Smooth muscle cell (in vitro differentiated cells): ENCODE measurements around the gene CCDC32. TPM values are rescaled to one million over a fixed set of nuclear protein-coding genes. Genes with fewer than 3 reads are reported as not detected.
A peak's percentile ranks its signal among the peaks of the same experiment; 100 is the strongest.

ENCODE experiments used
- DNase-seq: peaks from one replicate; lab custom pipeline; 2025; ENCODE audit not compliant: unreplicated experiment; lab: John Stamatoyannopoulos, UW
- H2AFZ ChIP-seq: fragments of 200-600 bp; sonication (generic); 2 replicates; pipeline ENCODE4 v1.6.0; 2016; ENCODE audit warnings: antibody characterized with exemption, low read depth, mild to moderate bottlenecking
- H3F3A ChIP-seq: fragments of 200-600 bp; sonication (generic); 2 replicates; pipeline ENCODE4 v1.6.0; 2017; ENCODE audit warnings: antibody characterized with exemption, low read depth
- H3K27ac ChIP-seq: fragments of 200-600 bp; sonication (generic); 2 replicates; pipeline ENCODE4 v1.5.1; 2016; ENCODE audit warnings: low read depth, mild to moderate bottlenecking
- H3K27me3 ChIP-seq: fragments of 200-600 bp; sonication (generic); 2 replicates; pipeline ENCODE4 v1.6.1; 2016; ENCODE audit warnings: low read depth, mild to moderate bottlenecking
- H3K36me3 ChIP-seq: fragments of 200-600 bp; sonication (generic); 2 replicates; pipeline ENCODE4 v1.5.1; 2016; ENCODE audit warnings: low read depth
- H3K4me1 ChIP-seq: fragments of 200-600 bp; sonication (generic); 2 replicates; pipeline ENCODE4 v1.5.1; 2016; ENCODE audit warnings: low read depth
- H3K4me2 ChIP-seq: fragments of 200-600 bp; sonication (generic); 2 replicates; pipeline ENCODE4 v1.6.0; 2016; ENCODE audit warnings: mild to moderate bottlenecking
- H3K4me3 ChIP-seq: fragments of 200-600 bp; sonication (generic); 2 replicates; pipeline ENCODE4 v1.5.1; 2016; ENCODE audit warnings: mild to moderate bottlenecking
- H3K79me2 ChIP-seq: fragments of 200-600 bp; sonication (generic); 2 replicates; pipeline ENCODE4 v1.6.0; 2016; ENCODE audit warnings: low read depth, mild to moderate bottlenecking
- H3K9ac ChIP-seq: fragments of 200-600 bp; sonication (generic); 2 replicates; pipeline ENCODE4 v1.6.0; 2016; ENCODE audit warnings: low read depth
- H3K9me3 ChIP-seq: fragments of 200-600 bp; sonication (generic); replicated peaks from 2 replicates; pipeline ENCODE4 v1.5.1; 2016; ENCODE audit warnings: low read depth
- H4K20me1 ChIP-seq: fragments of 200-600 bp; sonication (generic); 2 replicates; pipeline ENCODE4 v1.6.0; 2016; ENCODE audit warnings: low read depth
- CTCF ChIP-seq: fragments of 200-600 bp; sonication (generic); IDR thresholded peaks from 2 replicates; pipeline ENCODE4 v1.5.1; 2017; ENCODE audit warnings: borderline replicate concordance, mild to moderate bottlenecking, antibody characterized with exemption; ENCODE audit not compliant: insufficient read depth, poor library complexity, severe bottlenecking
- WGBS: methylation state at CpG from one replicate; pipeline ENCODE4 v1.1.7; 2016; ENCODE audit warnings: low lambda C conversion rate; 5-methylcytosine and 5-hydroxymethylcytosine counted together
- polyA plus RNA-seq: library from polyadenylated mRNA; unstranded; fragments of >200 nt; fragmentation: Nextera tagmentation; extraction: Ambion mirVana; gene quantifications from 2 replicates; pipeline ENCODE4 v1.2.1, GENCODE V29; 2016
- total RNA-seq: library from RNA; depleted of rRNA; stranded (reverse); fragments of >200 nt; gene quantifications from 2 replicates; pipeline ENCODE4 v1.2.3, GENCODE V29; 2014

Gene CCDC32
- total and polyA plus RNA-seq, 2 experiments from 2014 or later = 16.2 to 20.6 TPM

- no peak for TF ChIP-seq CTCF
- no peak overlapping the region for H3K27ac ChIP-seq
- H3K79me2 ChIP-seq = no peaks in the 10 kb centered on the region
- no peak overlapping the region for H2AFZ ChIP-seq
- H4K20me1 ChIP-seq = no peaks in the 10 kb centered on the region
- H3K4me3 ChIP-seq = no peak overlapping the region
- no peaks in the 10 kb centered on the region for H3K9me3 ChIP-seq
- no peaks in the 10 kb centered on the region for H3K27me3 ChIP-seq
- no peak overlapping the region for H3K4me2 ChIP-seq
- no peaks in the 10 kb centered on the region for H3F3A ChIP-seq
- no peak overlapping the region for H3K9ac ChIP-seq
- no peaks in the 10 kb centered on the region for H3K36me3 ChIP-seq
- H3K4me1 ChIP-seq = no peaks in the 10 kb centered on the region
- DNase-seq = no peak
These were observed 41.2 kb downstream of the CCDC32 start for GRCh38 chr15:40523611-40524010.

- no peak overlapping the region for H3K4me2 ChIP-seq
- H2AFZ ChIP-seq = no peak overlapping the region
- no peak overlapping the region for H3K27ac ChIP-seq
- DNase-seq = no peak
- no peak overlapping the region for H3K9ac ChIP-seq
- H3K9me3 ChIP-seq = no peaks in the 10 kb centered on the region
- H3K79me2 ChIP-seq = no peaks in the 10 kb centered on the region
- no peaks in the 10 kb centered on the region for H3K27me3 ChIP-seq
- no peak overlapping the region for H3K4me3 ChIP-seq
- no peaks in the 10 kb centered on the region for H3K36me3 ChIP-seq
- H3K4me1 ChIP-seq = no peaks in the 10 kb centered on the region
- no peak for TF ChIP-seq CTCF
- 95% methylated on average over 2 of the region's 2 CpGs for WGBS
- H4K20me1 ChIP-seq = no peaks in the 10 kb centered on the region
- H3F3A ChIP-seq = no peaks in the 10 kb centered on the region
These were observed 48.5 kb downstream of the CCDC32 start for GRCh38 chr15:40516322-40516721.

GRCh38 chr15:40513609-40514008 is 51.2 kb downstream of the CCDC32 start:
- H3K27ac ChIP-seq = no peak overlapping the region
- DNase-seq = no peak
- H3F3A ChIP-seq = peaks cover 5% of the 10 kb centered on the region
- H2AFZ ChIP-seq = no peak overlapping the region
- no peaks in the 10 kb centered on the region for H3K36me3 ChIP-seq
- no peaks in the 10 kb centered on the region for H3K4me1 ChIP-seq
- no peak overlapping the region for H3K4me2 ChIP-seq
- no peak overlapping the region for H3K9ac ChIP-seq
- no peaks in the 10 kb centered on the region for H3K79me2 ChIP-seq
- H3K27me3 ChIP-seq = no peaks in the 10 kb centered on the region
- no peak overlapping the region for H3K4me3 ChIP-seq
- H4K20me1 ChIP-seq = no peaks in the 10 kb centered on the region
- no peaks in the 10 kb centered on the region for H3K9me3 ChIP-seq
- no peak for TF ChIP-seq CTCF
- WGBS = 92% methylated on average over 5 of the region's 5 CpGs

- H4K20me1 ChIP-seq = no peaks in the 10 kb centered on the region
- no peak overlapping the region for H2AFZ ChIP-seq
- no peak overlapping the region for H3K9ac ChIP-seq
- peak overlapping the region; percentile 96 for H3K4me2 ChIP-seq
- no peaks in the 10 kb centered on the region for H3K9me3 ChIP-seq
- peaks cover 5% of the 10 kb centered on the region for H3F3A ChIP-seq
- no peak overlapping the region for H3K27ac ChIP-seq
- no peaks in the 10 kb centered on the region for H3K79me2 ChIP-seq
- H3K36me3 ChIP-seq = no peaks in the 10 kb centered on the region
- H3K4me3 ChIP-seq = no peak overlapping the region
- 86% methylated on average over 2 of the region's 2 CpGs for WGBS
- no peaks in the 10 kb centered on the region for H3K27me3 ChIP-seq
- no peak for DNase-seq
- no peaks in the 10 kb centered on the region for H3K4me1 ChIP-seq
- no peak for TF ChIP-seq CTCF
These were observed 52.4 kb downstream of the CCDC32 start for GRCh38 chr15:40512440-40512839.
